ENCODE measurements around the gene ARHGEF38.

The ARHGEF38 gene

GRCh38 chr4:105551965-105552746 is at the start of gene ARHGEF38:
Gene ARHGEF38, plus strand, starts transcription at chr4:105552620. Its CDS starts 146 bp downstream, at chr4:105552766.
- DNase-seq, result no peak
- intact Hi-C loops (cut with DNase I), result no loop called here

GRCh38 chr4:105503484-105503883 is 48.9 kb upstream of the ARHGEF38 start:
- DNase-seq, result no peak
- intact Hi-C loops (cut with DNase I), result no loop called here

GRCh38 chr4:105504744-105505143 is 47.7 kb upstream of the ARHGEF38 start:
- intact Hi-C loops (cut with DNase I), result no loop called here

GRCh38 chr4:105509291-105509690 is 43.1 kb upstream of the ARHGEF38 start:
- intact Hi-C loops (cut with DNase I), result no loop called here
- DNase-seq, result no peak

More at GRCh38 chr4:105504744-105505143, 47.7 kb upstream of the ARHGEF38 start:
- DNase-seq, result peak in 1 of 42 donors; percentile 8

GRCh38 chr4:105509714-105510113 is 42.7 kb upstream of the ARHGEF38 start:
- intact Hi-C loops (cut with DNase I), result no loop called here
- no peak for DNase-seq

- DNase-seq, result no peak
- intact Hi-C loops (cut with DNase I), result no loop called here
These were observed 42.2 kb upstream of the ARHGEF38 start for GRCh38 chr4:105510245-105510644.

GRCh38 chr4:105520819-105521790 is 31.3 kb upstream of the ARHGEF38 start:
- peak in 27 of 42 donors; percentile 21 to 77 (median 57) for DNase-seq
- intact Hi-C loops (cut with DNase I), result no loop called here

- intact Hi-C loops (cut with DNase I), result no loop called here
- DNase-seq, result no peak
These were observed 25.8 kb upstream of the ARHGEF38 start for GRCh38 chr4:105526656-105527055.

- no peak for DNase-seq
- intact Hi-C loops (cut with DNase I), result no loop called here
These were observed 25.3 kb upstream of the ARHGEF38 start for GRCh38 chr4:105527081-105527480.

- intact Hi-C loops (cut with DNase I), result no loop called here
- no peak for DNase-seq
These were observed 15.8 kb upstream of the ARHGEF38 start for GRCh38 chr4:105536601-105537000.

- intact Hi-C loops (cut with DNase I), result no loop called here
- no peak for DNase-seq
These were observed 11.0 kb upstream of the ARHGEF38 start for GRCh38 chr4:105541420-105541819.

GRCh38 chr4:105542039-105542438 is 10.4 kb upstream of the ARHGEF38 start:
- DNase-seq, result no peak
- intact Hi-C loops (cut with DNase I), result no loop called here

- peak in 1 of 42 donors; percentile 18 for DNase-seq
These were observed 9.1 kb upstream of the ARHGEF38 start for GRCh38 chr4:105543346-105543745.

GRCh38 chr4:105543881-105544280 is 8.5 kb upstream of the ARHGEF38 start:
- DNase-seq, result no peak
- intact Hi-C loops (cut with DNase I), result no loop called here

More at GRCh38 chr4:105543346-105543745, 9.1 kb upstream of the ARHGEF38 start:
- intact Hi-C loops (cut with DNase I), result no loop called here

- DNase-seq, result no peak
- intact Hi-C loops (cut with DNase I), result no loop called here
These were observed 7.7 kb upstream of the ARHGEF38 start for GRCh38 chr4:105544520-105545286.

- intact Hi-C loops (cut with DNase I), result no loop called here
- DNase-seq, result no peak
These were observed 6.3 kb upstream of the ARHGEF38 start for GRCh38 chr4:105546086-105546485.

GRCh38 chr4:105547769-105548168 is 4.7 kb upstream of the ARHGEF38 start:
- intact Hi-C loops (cut with DNase I), result no loop called here
- DNase-seq, result no peak

GRCh38 chr4:105548483-105548882 is 3.9 kb upstream of the ARHGEF38 start:
- peak in 4 of 42 donors; percentile 11 to 50 (median 28) for DNase-seq
- intact Hi-C loops (cut with DNase I), result no loop called here

- DNase-seq, result no peak
- intact Hi-C loops (cut with DNase I), result no loop called here
These were observed 1.8 kb upstream of the ARHGEF38 start for GRCh38 chr4:105550641-105551040.
